CD4-positive, alpha-beta T cell (primary cell): ENCODE measurements around the gene ACER1. TPM values are rescaled to one million over a fixed set of nuclear protein-coding genes. Genes with fewer than 3 reads are reported as not detected.

Experiments
- ATAC-seq: fragments of 200-7000 bp; cut with Tn5 transposase; one replicate; pipeline ENCODE4 v1.10.0; 2022; ENCODE audit warnings: mild to moderate bottlenecking; ENCODE audit not compliant: poor library complexity
- CTCF ChIA-PET: fragments of 350-600 bp; sonication (Branson Sonifier 250); formaldehyde crosslinking; loops from one replicate; lab custom pipeline; 2021; ENCODE audit warnings: antibody characterized with exemption, inconsistent platforms; lab: Charles Lee
- POLR2A ChIA-PET: fragments of 350-600 bp; sonication (Branson Sonifier 250); formaldehyde crosslinking; loops from one replicate; lab custom pipeline; 2021; ENCODE audit warnings: antibody characterized with exemption, inconsistent platforms; lab: Charles Lee
- DNase-seq, 14 experiments: peaks; one replicate each; pipeline ENCODE4 v3.0.0-alpha.2; 2013 to 2020; ENCODE audit warnings: mixed read lengths in 2 of 14
- H3K27ac ChIP-seq, 2 donors: one replicate each; pipeline versions ENCODE4 v1.5.1 to v1.7.0; 2013; ENCODE audit warnings: low read length in 2 of 2, low read depth in 1 of 2, mild to moderate bottlenecking in 1 of 2
- H3K27me3 ChIP-seq, 2 experiments: 1 replicate in 1 of 2; 2 replicates in 1 of 2; pipeline versions ENCODE4 v1.6.1 to v1.7.0; 2013; ENCODE audit warnings: low read length in 2 of 2, control low read depth in 1 of 2, mild to moderate bottlenecking in 1 of 2, moderate library complexity in 1 of 2; ENCODE audit not compliant: insufficient read depth in 2 of 2, control insufficient read depth in 1 of 2
- H3K36me3 ChIP-seq: one replicate; pipeline ENCODE4 v1.6.1; 2013; ENCODE audit warnings: low read length, control low read depth; ENCODE audit not compliant: insufficient read depth
- H3K4me1 ChIP-seq: one replicate; pipeline ENCODE4 v1.6.1; 2013; ENCODE audit warnings: low read length, control low read depth; ENCODE audit not compliant: insufficient read depth
- H3K4me3 ChIP-seq: one replicate; pipeline ENCODE4 v1.5.1; 2013; ENCODE audit warnings: mild to moderate bottlenecking, low read length, moderate library complexity
- H3K9me3 ChIP-seq, 2 experiments: 1 replicate in 1 of 2; 2 replicates in 1 of 2; pipeline versions ENCODE4 v1.6.1 to v1.7.0; 2013; ENCODE audit warnings: low read length in 2 of 2, mild to moderate bottlenecking in 2 of 2, control low read depth in 1 of 2, moderate library complexity in 1 of 2; ENCODE audit not compliant: control insufficient read depth in 1 of 2, insufficient read depth in 1 of 2
- H3K27ac Mint-ChIP-seq: one replicate; pipeline ENCODE4 v1.8.0; 2020; ENCODE audit warnings: mixed read lengths
- H3K27me3 Mint-ChIP-seq: one replicate; pipeline ENCODE4 v1.8.0; 2021; ENCODE audit warnings: mixed read lengths
- H3K36me3 Mint-ChIP-seq: one replicate; pipeline ENCODE4 v1.8.0; 2021; ENCODE audit warnings: low read depth, mixed read lengths
- H3K4me1 Mint-ChIP-seq: one replicate; pipeline ENCODE4 v1.8.0; 2021; ENCODE audit warnings: low read depth, mixed read lengths
- H3K4me3 Mint-ChIP-seq: one replicate; pipeline ENCODE4 v1.8.0; 2020; ENCODE audit warnings: mild to moderate bottlenecking, mixed read lengths
- H3K9me3 Mint-ChIP-seq: one replicate; pipeline ENCODE4 v1.8.0; 2020; ENCODE audit warnings: mixed read lengths
- intact Hi-C, 2 experiments: fragments of 100-400 bp; cut with DNase I in 1 of 2; cut with micrococcal nuclease in 1 of 2; formaldehyde crosslinking; loops; one replicate each; pipeline versions ENCODE4 v1.15.1 to v1.9.0; 2023 to 2025; cut with DNase I, micrococcal nuclease
- polyA plus RNA-seq, 2 donors: library from polyadenylated mRNA; unstranded; fragments of 120-200 nt; gene quantifications; one replicate each; pipeline ENCODE4 v1.2.1, GENCODE V29; 2013
- total RNA-seq, 174 experiments: library from RNA in 2 of 174; stranded (reverse) in 2 of 174; gene quantifications; one replicate each; pipeline ENCODE4 v1.2.3 and lab custom pipeline; 2021 to 2026
- TF ChIP-seq, protein P1 (sequence below): fragments of 200-600 bp; IDR thresholded peaks from one replicate; pipeline ENCODE4 v1.8.0; 2022; ENCODE audit warnings: antibody characterized with exemption, mild to moderate bottlenecking

ACER1 gene, protein sequence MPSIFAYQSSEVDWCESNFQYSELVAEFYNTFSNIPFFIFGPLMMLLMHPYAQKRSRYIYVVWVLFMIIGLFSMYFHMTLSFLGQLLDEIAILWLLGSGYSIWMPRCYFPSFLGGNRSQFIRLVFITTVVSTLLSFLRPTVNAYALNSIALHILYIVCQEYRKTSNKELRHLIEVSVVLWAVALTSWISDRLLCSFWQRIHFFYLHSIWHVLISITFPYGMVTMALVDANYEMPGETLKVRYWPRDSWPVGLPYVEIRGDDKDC
- 1 to 10 TPM; 2.7 to 3.1 TPM for total RNA-seq
- polyA plus RNA-seq (2013, experiment 1 of 2): 0.97 TPM
- polyA plus RNA-seq (2013, experiment 2 of 2): 1.0 TPM
- total RNA-seq (lab: John Stamatoyannopoulos, UW): 0 to 3.2 (median 0.39) reads per million in 172 experiments

DNA sequence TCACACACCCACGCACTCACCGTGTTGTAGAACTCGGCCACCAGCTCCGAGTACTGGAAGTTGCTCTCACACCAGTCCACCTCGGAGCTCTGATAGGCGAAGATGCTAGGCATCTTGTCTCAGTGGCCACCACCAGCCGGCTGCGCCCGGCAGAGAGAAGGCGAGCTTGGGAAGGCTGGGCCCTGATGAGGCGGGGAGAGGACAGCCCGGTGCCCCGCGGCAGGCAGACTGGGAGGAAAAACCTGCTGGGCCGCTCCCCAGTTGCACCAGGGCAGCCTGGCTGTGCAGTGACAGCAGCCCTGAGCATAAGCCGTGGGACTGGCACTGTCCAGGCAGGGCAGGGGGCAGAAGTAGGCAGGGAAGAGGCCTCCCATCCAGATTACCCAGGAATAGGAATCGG, at the start of gene ACER1:
Gene ACER1, minus strand, starts transcription at position 174 of the 400 bp plus-strand sequence. Its CDS starts 61 bp downstream, at position 113.
- no peak within 1 kb of the TSS for H3K4me3 Mint-ChIP-seq
- no peaks in the 10 kb centered on the region for H3K9me3 ChIP-seq
- H3K27ac Mint-ChIP-seq: no peak within 1 kb of the TSS
- H3K4me3 ChIP-seq: no peak within 1 kb of the TSS
- H3K9me3 Mint-ChIP-seq: no peaks in the 10 kb centered on the region
- H3K36me3 ChIP-seq: no peaks in the 10 kb centered on the region
- H3K4me1 ChIP-seq: no peaks in the 10 kb centered on the region
- H3K36me3 Mint-ChIP-seq: peaks cover 4% of the 10 kb centered on the region
- intact Hi-C loops: no loop called here
- no peaks in the 10 kb centered on the region for H3K27me3 Mint-ChIP-seq
- no peaks in the 10 kb centered on the region for H3K4me1 Mint-ChIP-seq
- ATAC-seq: no peak
- CTCF ChIA-PET: no interaction called here
- no peak within 1 kb of the TSS for H3K27ac ChIP-seq
- H3K27me3 ChIP-seq: no peaks in the 10 kb centered on the region
- TF ChIP-seq, protein P1, sequence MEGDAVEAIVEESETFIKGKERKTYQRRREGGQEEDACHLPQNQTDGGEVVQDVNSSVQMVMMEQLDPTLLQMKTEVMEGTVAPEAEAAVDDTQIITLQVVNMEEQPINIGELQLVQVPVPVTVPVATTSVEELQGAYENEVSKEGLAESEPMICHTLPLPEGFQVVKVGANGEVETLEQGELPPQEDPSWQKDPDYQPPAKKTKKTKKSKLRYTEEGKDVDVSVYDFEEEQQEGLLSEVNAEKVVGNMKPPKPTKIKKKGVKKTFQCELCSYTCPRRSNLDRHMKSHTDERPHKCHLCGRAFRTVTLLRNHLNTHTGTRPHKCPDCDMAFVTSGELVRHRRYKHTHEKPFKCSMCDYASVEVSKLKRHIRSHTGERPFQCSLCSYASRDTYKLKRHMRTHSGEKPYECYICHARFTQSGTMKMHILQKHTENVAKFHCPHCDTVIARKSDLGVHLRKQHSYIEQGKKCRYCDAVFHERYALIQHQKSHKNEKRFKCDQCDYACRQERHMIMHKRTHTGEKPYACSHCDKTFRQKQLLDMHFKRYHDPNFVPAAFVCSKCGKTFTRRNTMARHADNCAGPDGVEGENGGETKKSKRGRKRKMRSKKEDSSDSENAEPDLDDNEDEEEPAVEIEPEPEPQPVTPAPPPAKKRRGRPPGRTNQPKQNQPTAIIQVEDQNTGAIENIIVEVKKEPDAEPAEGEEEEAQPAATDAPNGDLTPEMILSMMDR: no peak
- no peak for DNase-seq
- POLR2A ChIA-PET: interaction anchor here (0.8 kb wide), 1 partner anchor 28 kb away, joined by 3 read pairs; the partner anchor contains the start of gene CLPP

DNA sequence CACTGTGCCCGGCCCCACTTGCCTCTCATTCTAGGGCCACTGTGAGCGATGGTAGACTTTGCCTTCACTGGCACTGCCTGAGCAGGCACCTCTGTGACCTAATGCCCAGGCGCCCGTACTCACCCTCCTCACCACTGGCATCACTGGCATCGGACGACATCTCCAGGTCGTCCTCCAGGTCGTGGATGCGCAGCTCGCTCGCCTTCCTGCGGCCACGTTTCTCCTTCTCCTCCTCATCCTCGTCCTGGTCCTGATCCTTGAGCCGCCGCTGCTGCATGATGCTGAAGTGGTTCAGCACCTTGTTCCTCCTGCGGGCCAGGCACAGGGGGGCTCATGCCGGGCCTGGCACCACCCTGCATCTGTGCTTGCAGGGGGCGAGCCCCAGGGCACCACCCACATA, 49.8 kb upstream of the ACER1 start:
- H3K9me3 ChIP-seq: peaks cover 0 to 16% of the 10 kb centered on the region in 2 experiments
- peaks cover 74% of the 10 kb centered on the region for H3K36me3 ChIP-seq
- H3K27ac ChIP-seq: no peak overlapping the region
- Mint-ChIP-seq H3K4me1 (no peaks in the 10 kb centered on the region), H3K4me3 (no peak overlapping the region), H3K27me3 (no peaks in the 10 kb centered on the region), H3K36me3 (peaks cover 86% of the 10 kb centered on the region), H3K27ac (no peak overlapping the region), H3K9me3 (no peaks in the 10 kb centered on the region)
- POLR2A ChIA-PET: interaction anchor here (0.6 kb wide), 1 partner anchor 18 kb away, joined by 5 read pairs; no protein-coding TSS in a partner anchor
- H3K27me3 ChIP-seq: no peaks in the 10 kb centered on the region
- H3K4me1 ChIP-seq: no peaks in the 10 kb centered on the region
- DNase-seq (no peak), ATAC-seq (no peak)
- intact Hi-C loops: no loop called here
- CTCF ChIA-PET: no interaction called here
- no peak overlapping the region for H3K4me3 ChIP-seq
- TF ChIP-seq, protein P1: no peak

DNA sequence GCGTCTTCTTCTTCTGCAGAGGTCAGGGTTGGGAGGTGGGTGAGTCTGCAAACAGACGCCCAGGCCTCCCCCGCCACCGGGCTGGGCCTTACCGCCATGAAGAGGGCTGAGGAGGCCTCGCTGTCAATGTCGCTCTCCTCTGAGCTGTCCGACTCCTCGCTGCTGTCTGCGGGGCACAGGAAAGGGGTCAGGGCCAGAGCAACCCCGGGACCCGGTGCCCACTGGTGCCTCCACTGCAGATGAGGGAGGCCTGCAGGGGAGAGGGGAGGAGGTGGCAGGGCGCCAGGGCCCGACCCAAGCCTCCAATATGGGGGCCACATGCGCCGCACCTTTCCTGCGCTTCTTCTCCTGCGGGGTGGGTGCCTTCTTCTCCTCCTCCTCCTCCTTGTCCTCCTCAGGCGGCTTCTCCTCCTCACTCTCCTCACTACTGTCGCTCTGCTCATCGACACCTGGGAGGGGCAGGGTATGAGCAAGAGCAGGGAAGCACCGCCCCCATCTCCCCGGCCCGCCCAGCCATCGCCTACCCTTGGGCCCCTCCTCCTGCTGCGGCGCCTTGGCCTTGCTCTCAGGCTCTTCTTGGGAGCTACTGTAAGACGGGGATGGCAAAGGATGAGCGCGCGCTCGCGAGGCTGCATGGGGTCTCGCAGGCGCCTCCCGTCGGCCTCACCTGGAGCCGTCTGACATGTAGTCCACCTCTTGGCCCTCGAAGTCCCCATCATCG, 47.8 kb upstream of the ACER1 start:
- DNase-seq (no peak), ATAC-seq (no peak)
- H3K27me3 Mint-ChIP-seq: no peaks in the 10 kb centered on the region
- Histone ChIP-seq H3K27me3 (no peaks in the 10 kb centered on the region), H3K4me3 (no peak overlapping the region), H3K4me1 (no peaks in the 10 kb centered on the region), H3K36me3 (peaks cover 57% of the 10 kb centered on the region), H3K9me3 (peaks cover 0 to 16% of the 10 kb centered on the region in 2 experiments), H3K27ac (no peak overlapping the region)
- no peak overlapping the region for H3K27ac Mint-ChIP-seq
- H3K4me3 Mint-ChIP-seq: no peak overlapping the region
- H3K9me3 Mint-ChIP-seq: no peaks in the 10 kb centered on the region
- no peaks in the 10 kb centered on the region for H3K4me1 Mint-ChIP-seq
- intact Hi-C loops: no loop called here
- H3K36me3 Mint-ChIP-seq: peaks cover 78% of the 10 kb centered on the region
- ChIA-PET POLR2A (no interaction called here), CTCF (no interaction called here)
- TF ChIP-seq, protein P1: no peak
